ENCODE measurements around the gene FRS2.

Gene FRS2

DNA sequence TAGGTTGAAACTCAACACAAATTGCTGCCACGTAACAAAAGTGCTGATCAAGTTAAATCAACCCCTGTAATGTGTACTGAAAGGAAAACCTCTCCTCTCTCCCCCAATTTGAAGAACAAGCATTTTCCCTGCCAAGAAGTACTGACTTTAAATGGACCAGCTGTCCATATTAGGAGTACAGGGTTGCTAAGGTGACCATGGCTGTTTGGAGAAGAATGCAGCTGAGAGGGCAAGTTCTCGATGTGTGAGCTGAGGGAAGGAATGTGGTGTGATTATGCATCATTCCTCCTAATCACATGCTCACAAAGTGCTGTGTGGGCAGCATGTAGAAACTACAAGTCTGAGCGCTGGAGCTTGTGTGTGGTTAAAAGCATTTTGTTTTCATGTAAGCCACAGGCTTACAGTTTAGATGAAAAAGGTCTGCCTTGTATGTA is 64.2 kb downstream of the FRS2 start:
- no peak for DNase-seq

GRCh38 chr12:69540987-69541386 is 70.8 kb downstream of the FRS2 start:
- no peak for DNase-seq

- no peak for DNase-seq
These were observed 73.9 kb downstream of the FRS2 start for GRCh38 chr12:69544087-69544486.

DNA sequence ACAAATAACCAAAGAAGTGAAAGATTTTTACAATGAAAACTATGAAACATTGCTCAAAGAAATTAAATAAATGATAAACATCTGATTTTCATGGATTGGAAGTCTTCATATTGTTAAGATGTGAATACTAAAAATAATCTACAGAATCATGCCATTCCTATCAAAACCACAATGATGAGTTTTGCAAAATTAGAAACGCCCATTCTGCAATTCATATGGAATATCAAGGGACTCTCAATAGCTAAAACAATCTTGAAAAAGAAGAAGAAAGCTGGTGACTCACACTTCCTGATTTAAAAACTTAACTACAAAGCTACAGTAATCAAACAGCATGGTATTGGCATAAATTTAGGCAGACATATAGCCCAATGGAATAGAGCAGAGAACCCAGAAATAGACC is 74.9 kb downstream of the FRS2 start:
- DNase-seq: no peak

DNA sequence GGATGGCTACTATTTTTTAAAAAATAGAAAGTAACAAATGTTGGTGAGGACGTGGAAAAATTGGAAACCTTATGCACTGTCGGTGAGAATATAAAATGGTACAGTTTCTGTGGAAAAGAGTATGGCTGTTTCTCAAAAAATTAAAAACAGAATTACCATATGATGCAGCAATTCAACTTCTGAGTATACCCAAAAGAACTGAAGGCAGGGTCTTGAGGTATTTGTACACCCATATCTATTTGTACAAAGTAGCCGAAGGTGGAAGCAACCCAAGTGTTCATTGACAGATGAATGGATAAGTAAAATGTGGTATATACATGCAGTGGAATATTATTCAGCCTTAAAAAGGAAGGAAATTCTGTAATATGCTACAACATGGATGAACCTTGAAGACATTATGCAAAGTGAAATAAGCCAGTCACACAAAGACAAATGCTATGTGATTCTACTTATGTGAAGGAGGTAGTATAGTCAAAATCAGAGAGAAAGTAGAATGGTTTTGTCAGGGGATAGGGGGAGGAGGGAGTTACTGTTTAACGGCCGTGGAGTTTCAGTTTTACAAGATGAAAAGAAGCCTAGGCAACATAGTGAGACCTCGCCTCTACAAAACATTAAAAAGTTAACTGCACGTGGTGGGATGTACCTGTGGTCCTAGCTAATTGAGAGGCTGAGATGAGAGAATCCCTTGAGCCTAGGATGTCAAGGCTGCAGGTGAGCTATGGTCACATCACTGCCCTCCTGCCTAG is 76.7 kb downstream of the FRS2 start:
- DNase-seq: no peak

GRCh38 chr12:69548687-69549086 is 78.5 kb downstream of the FRS2 start:
- DNase-seq: no peak

- DNase-seq: no peak
These were observed 80.6 kb downstream of the FRS2 start for GRCh38 chr12:69550569-69551350.

- no peak for DNase-seq
These were observed 83.5 kb downstream of the FRS2 start for GRCh38 chr12:69553628-69554248.

DNA sequence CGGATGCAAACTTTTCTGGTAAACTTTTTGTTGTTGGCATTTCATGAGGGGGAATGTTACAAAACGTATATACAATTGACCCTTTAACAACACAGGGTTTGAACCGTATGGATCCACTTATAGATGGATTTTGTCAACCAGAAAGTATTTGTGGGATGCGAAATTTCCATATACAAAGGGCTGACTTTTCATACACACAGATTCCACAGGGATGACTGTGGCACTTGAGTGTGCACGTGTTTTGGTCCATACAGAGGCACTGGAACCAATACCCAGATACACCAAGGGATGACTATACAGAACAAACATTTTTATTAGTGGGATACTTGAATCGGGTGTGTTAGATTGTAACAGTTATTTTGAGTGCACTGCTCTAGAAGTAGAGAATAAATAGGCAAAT is 85.3 kb downstream of the FRS2 start:
- no peak for DNase-seq

DNA sequence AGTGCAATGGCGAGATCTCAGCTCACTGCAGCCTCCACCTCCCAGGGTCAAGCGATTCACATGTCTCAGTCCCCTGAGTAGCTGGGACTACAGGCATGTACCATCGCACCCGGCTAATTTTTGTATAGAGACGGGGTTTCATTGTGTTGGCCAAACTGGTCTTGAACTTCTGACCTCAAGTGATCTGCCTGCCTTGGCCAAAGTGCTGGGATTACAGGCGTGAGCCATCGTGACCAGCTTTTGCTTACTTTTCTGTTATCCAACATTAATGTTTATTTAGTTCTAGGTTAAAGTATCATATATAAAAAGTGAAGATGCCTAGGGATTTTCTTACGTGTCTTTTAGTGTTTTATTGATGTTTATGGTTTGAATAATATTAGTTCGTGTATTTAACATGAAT is 86.2 kb downstream of the FRS2 start:
- no peak for DNase-seq

GRCh38 chr12:69563166-69563762 is 93.1 kb downstream of the FRS2 start:
- DNase-seq: no peak

DNA sequence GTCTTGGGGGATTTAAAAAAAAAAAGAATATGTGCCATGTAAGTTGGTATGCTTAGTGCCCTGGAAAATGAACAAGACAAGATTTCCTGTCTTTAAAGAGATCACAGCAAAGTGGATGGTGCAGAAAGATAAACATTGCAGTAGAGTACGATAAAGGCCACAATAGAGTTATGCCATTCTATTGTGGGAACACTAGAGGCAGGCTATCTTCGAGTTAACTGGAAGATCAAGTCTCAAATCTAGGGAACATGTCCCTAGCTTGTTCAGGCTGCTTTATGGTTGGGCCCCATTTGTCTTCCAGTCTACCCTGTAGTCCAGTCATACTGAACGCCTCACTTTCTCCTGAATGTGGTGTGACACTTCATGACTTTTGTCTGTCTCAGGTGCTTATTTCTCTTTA is 96.4 kb downstream of the FRS2 start:
- DNase-seq: no peak

DNA sequence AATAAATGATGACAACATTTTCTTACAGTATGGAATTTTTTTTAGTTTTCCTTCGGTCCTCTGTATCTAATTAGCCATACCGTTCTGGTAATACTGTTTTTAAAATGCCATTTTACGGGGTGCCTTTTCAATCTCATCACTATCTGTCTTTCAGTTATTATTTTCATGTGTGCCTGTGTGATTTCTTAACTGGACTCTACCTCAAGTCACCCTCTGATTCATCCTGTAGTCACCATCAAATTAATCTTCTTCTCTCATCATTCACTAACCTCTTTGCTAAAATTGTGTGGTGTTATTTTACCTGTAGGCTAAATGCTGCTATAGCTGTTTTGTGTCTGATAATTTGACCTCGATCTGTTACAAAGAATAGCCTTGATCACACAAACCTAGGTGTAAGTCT is 99.0 kb downstream of the FRS2 start:
- DNase-seq: no peak

- no peak for DNase-seq
These were observed 99.9 kb downstream of the FRS2 start for GRCh38 chr12:69570000-69570516.

DNA sequence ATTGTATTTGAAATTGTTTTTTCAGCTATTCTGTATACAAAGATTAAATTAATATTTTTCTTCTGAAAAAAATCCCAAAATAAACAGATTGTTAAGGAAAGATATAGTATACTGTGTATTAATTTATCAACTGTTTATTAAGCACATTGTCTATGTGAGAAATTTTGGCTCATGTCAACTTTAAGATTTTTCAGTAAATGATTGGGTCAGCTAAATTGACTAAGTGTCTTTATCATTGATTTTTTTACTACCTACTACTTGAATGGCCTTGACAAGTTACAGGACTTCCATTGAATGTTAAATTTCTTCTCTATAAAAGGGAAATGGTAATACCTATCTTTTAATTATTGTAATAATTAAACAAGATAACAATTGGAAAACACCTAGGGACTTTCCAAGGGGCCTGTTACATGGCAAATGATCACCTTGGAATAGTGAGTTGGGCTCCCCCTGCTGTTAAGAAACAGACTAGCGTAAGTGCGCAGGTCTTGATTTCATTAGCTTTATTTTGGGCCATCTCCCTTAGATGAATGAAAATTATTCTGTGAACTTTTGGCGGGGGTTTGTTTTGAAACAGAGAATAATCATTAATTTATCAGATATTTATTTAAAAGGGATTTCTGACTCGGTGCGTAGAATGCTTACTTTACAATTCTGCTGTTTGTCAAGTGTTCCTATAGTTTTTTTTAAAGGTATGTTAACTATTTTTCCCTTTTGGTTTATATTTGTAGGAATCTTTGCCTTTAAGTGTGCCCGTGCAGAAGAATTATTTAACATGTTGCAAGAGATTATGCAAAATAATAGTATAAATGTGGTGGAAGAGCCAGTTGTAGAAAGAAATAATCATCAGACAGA is 100.6 kb downstream of the FRS2 start:
- no peak for DNase-seq

DNA sequence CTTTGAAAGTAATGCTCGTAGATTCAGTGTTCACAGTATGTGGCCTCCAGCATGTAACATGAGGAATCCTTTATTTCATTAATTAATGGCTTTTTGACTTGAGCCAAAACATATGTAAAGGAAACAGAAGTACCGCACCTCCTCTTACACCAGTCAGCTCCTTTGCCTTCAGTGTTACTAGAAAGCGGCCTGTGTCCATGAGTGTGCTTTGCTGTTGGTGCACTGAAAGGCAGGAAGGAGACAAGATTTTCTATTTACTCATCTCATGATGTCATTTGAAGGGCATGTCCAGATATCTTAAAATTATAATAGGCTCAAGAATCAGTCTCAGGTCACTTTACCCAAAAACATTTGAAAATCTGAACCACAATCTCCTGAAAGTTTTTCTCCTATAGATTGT is 105.2 kb downstream of the FRS2 start:
- DNase-seq: no peak

DNA sequence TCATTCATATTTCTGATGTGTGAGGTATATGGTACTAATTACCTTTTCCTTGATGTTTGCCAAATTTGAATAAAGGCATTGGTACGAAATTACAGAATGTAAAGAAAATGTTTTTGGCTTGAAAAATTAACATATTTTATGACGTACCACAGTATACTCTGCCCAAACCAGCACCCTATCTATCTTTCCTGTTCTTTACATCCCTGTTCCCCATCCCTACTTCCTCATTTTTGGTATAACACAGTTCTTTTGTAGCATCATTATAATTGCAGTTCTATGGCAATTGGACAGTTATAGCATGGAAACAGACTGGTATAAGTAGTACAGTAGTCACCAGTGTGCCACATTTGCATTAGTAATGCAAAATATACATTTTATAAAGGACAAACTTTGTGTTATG is 108.1 kb downstream of the FRS2 start:
- no peak for DNase-seq

GRCh38 chr12:69579029-69579428 is 108.8 kb downstream of the FRS2 start:
- DNase-seq: no peak

DNA sequence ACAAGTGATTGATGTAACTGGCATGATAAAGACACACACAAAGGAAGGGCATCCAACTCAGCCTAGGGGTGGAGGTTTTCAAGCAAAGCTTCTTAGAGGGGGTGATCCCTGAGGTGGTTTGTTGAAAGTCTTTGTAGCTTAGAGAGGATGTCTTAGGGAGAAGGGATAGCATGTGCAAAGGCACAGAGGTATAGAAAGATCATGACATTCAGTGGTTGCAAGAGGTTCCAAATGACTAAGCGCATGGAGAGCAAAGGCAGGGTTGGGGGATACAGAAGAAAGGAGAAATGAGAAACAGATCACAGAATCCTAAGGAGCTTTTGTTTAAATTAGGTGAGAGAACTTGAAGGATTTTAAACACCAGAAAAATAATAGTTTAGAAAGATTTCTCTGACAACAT is 109.9 kb downstream of the FRS2 start:
- no peak for DNase-seq

GRCh38 chr12:69583203-69583602 is 113.0 kb downstream of the FRS2 start:
- DNase-seq: no peak

- DNase-seq: peak; percentile 77
These were observed 115.2 kb downstream of the FRS2 start, which contains the start of gene CCT2 for GRCh38 chr12:69585189-69586062. CCT2 (plus strand) TSS chr12:69585459; CDS start chr12:69585522, 63 bp downstream.

All from SIG-M5 (cell line).